GM12864 (cell line): ENCODE measurements around the gene PIGQ.

ENCODE experiments used
- DNase-seq: peaks from one replicate; pipeline ENCODE4 v3.0.0-alpha.2; 2011; ENCODE audit warnings: low read depth
- H3K4me3 ChIP-seq: 2 replicates; pipeline ENCODE4 v1.5.1; 2011; ENCODE audit warnings: mild to moderate bottlenecking, low read depth, low read length, control low read depth
- CTCF ChIP-seq: IDR thresholded peaks from 2 replicates; pipeline ENCODE4 v1.5.1; 2011; ENCODE audit warnings: low read depth, mild to moderate bottlenecking, moderate library complexity, low read length, control low read depth, inconsistent platforms; ENCODE audit errors: missing control alignments

The PIGQ gene

GRCh38 chr16:569445-570254, at the start of gene PIGQ:
TSS of gene PIGQ (plus strand) at chr16:569968. CDS start at chr16:574075, 4,107 bp downstream.
- no peak for DNase-seq
- no peak for TF ChIP-seq CTCF
- H3K4me3 ChIP-seq = peak within 1 kb of the TSS; percentile 91

DNA sequence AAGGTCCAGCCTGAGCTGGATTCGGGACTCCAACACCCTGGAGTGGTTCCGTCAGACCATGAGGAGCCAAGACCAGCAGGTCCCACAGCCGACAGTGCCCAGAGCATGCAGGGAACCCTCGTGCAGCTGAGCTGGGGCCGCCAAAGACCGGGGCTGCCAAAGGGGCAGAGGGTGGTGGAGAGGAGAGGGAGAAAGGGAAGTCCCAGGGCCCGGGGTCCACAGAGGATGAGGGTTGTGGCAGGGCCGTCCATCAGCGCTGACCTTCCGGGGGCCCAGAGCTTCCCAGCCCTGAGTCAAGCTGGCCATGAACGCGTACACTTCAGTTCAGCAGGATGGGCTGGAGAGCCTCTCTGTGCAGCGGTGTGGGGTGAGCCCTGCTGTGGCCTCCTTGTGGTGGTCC, 48.9 kb upstream of the PIGQ start:
- no peak overlapping the region for H3K4me3 ChIP-seq
- no peak for DNase-seq
- no peak for TF ChIP-seq CTCF

DNA sequence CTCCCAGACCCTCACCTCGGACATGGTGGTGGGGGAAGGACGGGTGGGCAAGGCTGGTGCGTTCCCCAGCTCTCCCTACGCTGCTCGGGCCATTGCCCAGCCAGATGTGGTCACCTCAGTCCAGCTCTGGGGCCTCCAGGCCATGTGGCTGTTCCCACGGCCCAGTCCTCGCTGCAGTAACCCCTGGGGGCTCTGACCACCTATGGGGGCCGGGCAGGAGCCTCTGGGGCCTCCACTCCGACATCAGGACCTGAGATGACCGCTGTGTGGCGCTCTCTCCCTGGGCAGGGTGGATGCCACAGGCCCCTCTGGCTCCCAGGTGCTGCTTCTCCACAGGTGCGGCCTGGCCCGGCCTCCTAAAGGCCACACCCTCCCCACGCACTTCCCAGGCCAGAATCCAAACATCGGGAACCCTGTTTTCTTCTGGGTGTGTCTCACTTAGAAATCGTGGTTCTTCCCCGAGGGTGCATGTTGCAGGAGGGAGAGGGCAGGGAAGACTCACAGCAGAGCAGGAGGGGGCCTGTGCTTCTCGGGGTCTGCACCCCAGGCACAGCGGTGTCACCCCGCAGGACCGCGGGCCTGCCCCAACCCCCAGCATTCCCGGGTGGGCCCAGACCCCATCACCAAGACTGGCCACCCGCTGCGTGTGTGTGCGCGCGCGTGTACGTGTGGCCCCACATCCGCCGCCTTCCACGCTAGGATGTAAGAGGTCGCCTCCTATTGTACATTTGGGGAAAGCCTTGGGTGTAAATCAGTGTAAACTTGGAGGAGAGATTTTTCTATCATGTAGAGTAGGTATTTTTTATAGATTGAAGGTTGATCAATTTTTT, 48.2 kb upstream of the PIGQ start:
- no peak overlapping the region for H3K4me3 ChIP-seq
- no peak for DNase-seq
- TF ChIP-seq CTCF = no peak

DNA sequence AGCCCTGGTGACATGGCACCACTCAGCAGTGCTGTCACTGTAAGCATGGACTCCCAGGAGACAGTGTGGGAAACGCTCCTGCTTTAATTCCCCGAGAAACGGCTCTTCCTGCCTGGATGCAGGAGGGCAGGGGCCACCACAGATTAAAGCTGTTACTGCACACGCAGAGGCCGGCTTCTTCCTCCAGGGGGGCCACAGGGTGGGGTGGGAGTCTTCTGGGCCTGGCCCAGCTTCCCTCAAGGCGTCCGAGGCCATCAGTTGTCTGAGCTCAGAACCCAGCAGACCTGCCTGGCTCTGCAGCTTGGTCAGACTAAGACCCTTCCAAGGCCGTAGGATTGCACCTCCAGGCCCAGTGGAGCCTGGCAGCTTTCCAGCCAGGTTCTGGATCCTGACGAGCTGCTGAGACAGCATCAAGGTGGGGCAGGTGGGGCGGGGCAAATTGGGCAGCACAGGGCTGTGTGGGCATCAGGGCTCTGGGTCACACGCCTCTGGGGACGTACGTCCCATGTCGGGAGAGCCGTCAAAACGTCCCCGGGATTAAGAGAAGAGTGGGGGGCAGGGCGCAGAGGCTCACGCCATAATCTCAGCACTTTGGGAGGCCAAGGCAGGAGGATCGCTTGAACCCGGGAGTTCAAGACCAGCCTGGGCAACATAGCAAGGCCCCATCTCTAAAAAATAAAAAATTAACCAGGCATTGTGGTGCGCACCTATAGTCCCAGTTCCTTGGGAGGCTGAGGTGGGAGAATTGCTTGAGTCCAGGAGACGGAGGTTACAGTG, 47.3 kb upstream of the PIGQ start:
- H3K4me3 ChIP-seq = no peak overlapping the region
- TF ChIP-seq CTCF = no peak
- DNase-seq = no peak

DNA sequence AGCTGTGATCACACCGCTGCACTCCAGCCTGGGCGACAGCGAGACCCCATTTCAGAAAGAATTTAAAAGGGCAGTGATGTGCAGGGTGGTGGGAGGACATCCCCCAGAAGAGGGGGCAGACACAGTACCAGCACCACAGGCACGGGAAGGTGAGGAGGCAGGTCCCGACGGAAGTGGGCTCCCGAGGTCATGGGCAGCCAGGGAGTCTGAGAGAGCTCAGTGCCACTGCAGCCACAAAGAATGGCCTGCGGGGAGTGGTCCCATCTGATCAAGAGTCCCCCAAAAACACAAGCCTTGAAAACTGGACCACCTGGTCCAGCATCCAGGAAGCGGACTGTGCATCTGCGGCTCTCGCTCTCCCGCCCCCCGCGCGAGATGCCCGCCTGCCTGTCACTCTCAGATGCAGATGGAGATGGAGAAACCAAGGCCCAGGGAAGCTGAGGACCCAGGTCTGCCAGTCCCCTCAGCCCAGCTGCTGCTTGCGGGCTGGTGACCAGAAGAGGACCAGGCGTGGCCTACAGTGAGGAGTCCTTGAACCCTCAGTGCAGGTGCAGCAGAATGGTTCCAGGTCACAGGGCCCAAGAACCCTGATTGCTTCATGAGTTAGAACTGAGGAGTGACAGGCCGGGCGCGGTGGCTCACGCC, 46.5 kb upstream of the PIGQ start:
- TF ChIP-seq CTCF = no peak
- no peak for DNase-seq
- H3K4me3 ChIP-seq = no peak overlapping the region

DNA sequence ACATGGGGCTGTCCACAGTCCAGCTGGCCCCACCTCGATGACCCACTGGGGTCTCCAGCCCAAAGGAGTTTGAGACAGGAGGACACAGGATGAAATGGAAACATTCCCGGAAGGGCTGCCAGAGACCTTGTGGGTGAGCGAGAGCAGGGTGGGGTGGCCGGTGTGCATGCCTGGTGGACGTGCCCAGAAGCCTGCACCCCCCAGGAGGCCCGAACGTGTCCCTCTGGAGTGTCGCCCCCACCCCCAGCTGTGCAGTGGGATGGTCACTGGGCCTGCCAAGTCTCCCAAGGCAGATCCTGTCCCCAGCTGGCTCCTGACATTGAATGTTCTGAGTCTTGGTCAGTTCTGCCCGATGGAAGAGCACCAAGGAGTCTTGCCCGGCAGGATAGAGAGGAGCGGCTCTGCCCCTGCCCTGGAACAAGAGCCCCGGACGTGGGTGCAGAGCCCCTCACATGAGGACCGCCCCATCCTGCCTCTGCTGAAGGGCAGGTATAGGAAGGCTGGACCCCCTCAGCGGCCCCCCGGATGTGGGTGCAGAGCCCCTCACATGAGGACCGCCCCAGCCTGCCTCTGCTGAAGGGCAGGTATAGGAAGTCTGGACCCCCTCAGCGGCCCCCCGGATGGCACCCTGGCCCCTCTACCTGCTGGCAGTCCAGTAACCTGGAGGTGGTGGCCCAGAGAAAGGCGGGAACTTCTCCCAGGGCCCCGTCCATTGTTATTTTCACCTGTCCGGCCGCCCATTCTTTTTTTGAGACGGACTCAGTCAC, 45.3 kb upstream of the PIGQ start:
- no peak for TF ChIP-seq CTCF
- H3K4me3 ChIP-seq = no peak overlapping the region
- DNase-seq = no peak
